ENCODE measurements around the gene SCAF11. TPM values are rescaled to one million over a fixed set of nuclear protein-coding genes. Genes with fewer than 3 reads are reported as not detected.
A peak's percentile ranks its signal among the peaks of the same experiment; 100 is the strongest.
"Not testable (repeated sequence)": the region's sequence is repeated elsewhere in the genome, so short reads cannot be mapped to it uniquely, and the experiment has no call there.

Gene SCAF11
- polyA plus RNA-seq = 10 to 100 TPM; 19.7 to 83.3 (median 23.5) TPM
- long read RNA-seq, donor 1, full-length matches to known transcripts = 18 of 95 reads
- long read RNA-seq, donor 1, partial matches to known transcripts = 77 of 95 reads
- long read RNA-seq, donor 1, other reads (novel, unspliced or antisense) = 0 of 95 reads
- long read RNA-seq, donor 2, full-length matches to known transcripts = 7 of 13 reads
- long read RNA-seq, donor 2, partial matches to known transcripts = 6 of 13 reads
- long read RNA-seq, donor 2, other reads (novel, unspliced or antisense) = 0 of 13 reads
- long read RNA-seq, donor 3, full-length matches to known transcripts = 16 of 21 reads
- long read RNA-seq, donor 3, partial matches to known transcripts = 5 of 21 reads
- long read RNA-seq, donor 3, other reads (novel, unspliced or antisense) = 0 of 21 reads
- long read RNA-seq, donor 4, full-length matches to known transcripts = 1 of 1 reads
- long read RNA-seq, donor 4, partial matches to known transcripts = 0 of 1 reads
- long read RNA-seq, donor 4, other reads (novel, unspliced or antisense) = 0 of 1 reads
- long read RNA-seq, donor 5, partial matches to known transcripts = 12 of 16 reads
- long read RNA-seq, donor 5, other reads (novel, unspliced or antisense) = 0 of 16 reads
- long read RNA-seq, donor 6, full-length matches to known transcripts = 12 of 22 reads
- long read RNA-seq, donor 6, partial matches to known transcripts = 10 of 22 reads
- long read RNA-seq, donor 6, other reads (novel, unspliced or antisense) = 0 of 22 reads
- long read RNA-seq, donor 7 = 0 reads
- long read RNA-seq, donor 8, partial matches to known transcripts = 0 of 4 reads
- long read RNA-seq, donor 8, other reads (novel, unspliced or antisense) = 0 of 4 reads
- long read RNA-seq, donor 9, partial matches to known transcripts = 0 of 3 reads
- long read RNA-seq, donor 9, other reads (novel, unspliced or antisense) = 0 of 3 reads
- long read RNA-seq, donor 10, full-length matches to known transcripts = 17 of 27 reads
- long read RNA-seq, donor 10, partial matches to known transcripts = 10 of 27 reads
- long read RNA-seq, donor 10, other reads (novel, unspliced or antisense) = 0 of 27 reads

- DNase-seq = peak; percentile 100
- peaks cover 0 to 4% (median 0%) of the 10 kb centered on the region in 3 donors for H3K4me1 ChIP-seq (ENCODE audit: control insufficient read depth in 3 of 3, insufficient read depth in 2 of 3, low read depth in 1 of 3, low read length in 2 of 3)
Observed at GRCh38 chr12:45990468-45991283, at the start of gene SCAF11. Gene SCAF11 (minus strand): TSS chr12:45990574. CDS start chr12:45964167, 26,407 bp downstream.

GRCh38 chr12:46037066-46037465 is 46.7 kb upstream of the SCAF11 start:
- H3K9me3 ChIP-seq (ENCODE audit: control insufficient read depth in 2 of 2, insufficient read depth in 1 of 2, low read depth in 1 of 2, low read length in 1 of 2); H3K36me3 ChIP-seq (ENCODE audit: control insufficient read depth in 3 of 3, insufficient read depth in 2 of 3, low read depth in 1 of 3, low read length in 3 of 3); H3K27ac ChIP-seq (ENCODE audit: low read depth in 1 of 3, low read length in 2 of 3); H3K27me3 ChIP-seq (ENCODE audit: control insufficient read depth in 3 of 3, insufficient read depth in 3 of 3, low read length in 3 of 3); DNase-seq; H3K4me3 ChIP-seq (ENCODE audit: low read depth in 1 of 3, low read length in 3 of 3); H3K4me1 ChIP-seq (ENCODE audit: control insufficient read depth in 3 of 3, insufficient read depth in 2 of 3, low read depth in 1 of 3, low read length in 2 of 3); FAIRE-seq: not testable (repeated sequence)
- WGBS, 3 donors = 9 to 32% (median 26%) methylated on average over 4 of the region's 4 CpGs

More at GRCh38 chr12:45990468-45991283, at the start of gene SCAF11:
- Histone ChIP-seq H3K9me3 (ENCODE audit: control insufficient read depth in 2 of 2, insufficient read depth in 1 of 2, low read depth in 1 of 2, low read length in 1 of 2) (no peaks in the 10 kb centered on the region), H3K27ac (ENCODE audit: low read depth in 1 of 3, low read length in 2 of 3) (peak within 1 kb of the TSS; percentile 95 to 100 (median 99)), H3K36me3 (ENCODE audit: control insufficient read depth in 3 of 3, insufficient read depth in 2 of 3, low read depth in 1 of 3, low read length in 3 of 3) (peaks cover 0 to 4% (median 0%) of the 10 kb centered on the region in 3 donors), H3K4me3 (ENCODE audit: low read depth in 1 of 3, low read length in 3 of 3) (peak within 1 kb of the TSS; percentile 84 to 92 (median 89)), H3K27me3 (ENCODE audit: control insufficient read depth in 3 of 3, insufficient read depth in 3 of 3, low read length in 3 of 3) (no peaks in the 10 kb centered on the region)
- WGBS, 3 donors = 0% methylated on average over 52 to 54 of the region's 54 CpGs
- no peak for FAIRE-seq

- no peaks in the 10 kb centered on the region for H3K36me3 ChIP-seq (ENCODE audit: control insufficient read depth in 3 of 3, insufficient read depth in 2 of 3, low read depth in 1 of 3, low read length in 3 of 3)
- DNase-seq (no peak), FAIRE-seq (no peak)
- H3K4me3 ChIP-seq (ENCODE audit: low read depth in 1 of 3, low read length in 3 of 3) = no peak overlapping the region
- H3K27ac ChIP-seq (ENCODE audit: low read depth in 1 of 3, low read length in 2 of 3) = no peak overlapping the region
- peaks cover 2 to 38% of the 10 kb centered on the region in 2 donors for H3K9me3 ChIP-seq (ENCODE audit: control insufficient read depth in 2 of 2, insufficient read depth in 1 of 2, low read depth in 1 of 2, low read length in 1 of 2)
- peaks cover 0 to 4% (median 0%) of the 10 kb centered on the region in 3 donors for H3K27me3 ChIP-seq (ENCODE audit: control insufficient read depth in 3 of 3, insufficient read depth in 3 of 3, low read length in 3 of 3)
- no peaks in the 10 kb centered on the region for H3K4me1 ChIP-seq (ENCODE audit: control insufficient read depth in 3 of 3, insufficient read depth in 2 of 3, low read depth in 1 of 3, low read length in 2 of 3)
Observed at GRCh38 chr12:46027172-46027571, 36.8 kb upstream of the SCAF11 start.

- Histone ChIP-seq H3K27ac (ENCODE audit: low read depth in 1 of 3, low read length in 2 of 3) (no peak overlapping the region), H3K36me3 (ENCODE audit: control insufficient read depth in 3 of 3, insufficient read depth in 2 of 3, low read depth in 1 of 3, low read length in 3 of 3) (no peaks in the 10 kb centered on the region), H3K9me3 (ENCODE audit: control insufficient read depth in 2 of 2, insufficient read depth in 1 of 2, low read depth in 1 of 2, low read length in 1 of 2) (peaks cover 2 to 38% of the 10 kb centered on the region in 2 donors), H3K4me1 (ENCODE audit: control insufficient read depth in 3 of 3, insufficient read depth in 2 of 3, low read depth in 1 of 3, low read length in 2 of 3) (no peaks in the 10 kb centered on the region), H3K4me3 (ENCODE audit: low read depth in 1 of 3, low read length in 3 of 3) (no peak overlapping the region), H3K27me3 (ENCODE audit: control insufficient read depth in 3 of 3, insufficient read depth in 3 of 3, low read length in 3 of 3) (peaks cover 0 to 3% (median 0%) of the 10 kb centered on the region in 3 donors)
- WGBS, 3 donors = 84 to 90% (median 88%) methylated on average over 2 of the region's 2 CpGs
- FAIRE-seq (no peak), DNase-seq (no peak)
Observed at GRCh38 chr12:46024099-46024498, 33.7 kb upstream of the SCAF11 start.

- H3K9me3 ChIP-seq (ENCODE audit: control insufficient read depth in 2 of 2, insufficient read depth in 1 of 2, low read depth in 1 of 2, low read length in 1 of 2) = peaks cover 2 to 30% of the 10 kb centered on the region in 2 donors
Observed at GRCh38 chr12:46020768-46021167, 30.4 kb upstream of the SCAF11 start.

GRCh38 chr12:46018712-46019111 is 28.3 kb upstream of the SCAF11 start:
- H3K4me1 ChIP-seq (ENCODE audit: control insufficient read depth in 3 of 3, insufficient read depth in 2 of 3, low read depth in 1 of 3, low read length in 2 of 3); H3K36me3 ChIP-seq (ENCODE audit: control insufficient read depth in 3 of 3, insufficient read depth in 2 of 3, low read depth in 1 of 3, low read length in 3 of 3); H3K4me3 ChIP-seq (ENCODE audit: low read depth in 1 of 3, low read length in 3 of 3); FAIRE-seq; H3K27me3 ChIP-seq (ENCODE audit: control insufficient read depth in 3 of 3, insufficient read depth in 3 of 3, low read length in 3 of 3); H3K9me3 ChIP-seq (ENCODE audit: control insufficient read depth in 2 of 2, insufficient read depth in 1 of 2, low read depth in 1 of 2, low read length in 1 of 2); DNase-seq; H3K27ac ChIP-seq (ENCODE audit: low read depth in 1 of 3, low read length in 2 of 3): not testable (repeated sequence)
- 44 to 73% (median 70%) methylated on average over 4 of the region's 4 CpGs for WGBS, 3 donors

More at GRCh38 chr12:46020768-46021167, 30.4 kb upstream of the SCAF11 start:
- Histone ChIP-seq H3K4me3 (ENCODE audit: low read depth in 1 of 3, low read length in 3 of 3) (no peak overlapping the region), H3K36me3 (ENCODE audit: control insufficient read depth in 3 of 3, insufficient read depth in 2 of 3, low read depth in 1 of 3, low read length in 3 of 3) (no peaks in the 10 kb centered on the region), H3K27ac (ENCODE audit: low read depth in 1 of 3, low read length in 2 of 3) (no peak overlapping the region), H3K27me3 (ENCODE audit: control insufficient read depth in 3 of 3, insufficient read depth in 3 of 3, low read length in 3 of 3) (peaks cover 0 to 2% (median 0%) of the 10 kb centered on the region in 3 donors), H3K4me1 (ENCODE audit: control insufficient read depth in 3 of 3, insufficient read depth in 2 of 3, low read depth in 1 of 3, low read length in 2 of 3) (no peaks in the 10 kb centered on the region)
- DNase-seq (no peak), FAIRE-seq (no peak)

- not testable (repeated sequence) for H3K36me3 ChIP-seq (ENCODE audit: control insufficient read depth in 3 of 3, insufficient read depth in 2 of 3, low read depth in 1 of 3, low read length in 3 of 3); H3K27me3 ChIP-seq (ENCODE audit: control insufficient read depth in 3 of 3, insufficient read depth in 3 of 3, low read length in 3 of 3); FAIRE-seq; H3K27ac ChIP-seq (ENCODE audit: low read depth in 1 of 3, low read length in 2 of 3); DNase-seq; H3K4me3 ChIP-seq (ENCODE audit: low read depth in 1 of 3, low read length in 3 of 3); H3K4me1 ChIP-seq (ENCODE audit: control insufficient read depth in 3 of 3, insufficient read depth in 2 of 3, low read depth in 1 of 3, low read length in 2 of 3); H3K9me3 ChIP-seq (ENCODE audit: control insufficient read depth in 2 of 2, insufficient read depth in 1 of 2, low read depth in 1 of 2, low read length in 1 of 2)
- 91 to 93% (median 93%) methylated on average over 27 to 33 of the region's 33 CpGs for WGBS, 3 donors
Observed at GRCh38 chr12:46017866-46018375, 27.5 kb upstream of the SCAF11 start.
